Myocyte (in vitro differentiated cells): ENCODE results near the gene CEP131. TPM values are rescaled to one million over a fixed set of nuclear protein-coding genes. Genes with fewer than 3 reads are reported as not detected.

Experiments used
- DNase-seq: peaks from one replicate; pipeline ENCODE4 v3.0.0-alpha.2; 2012; ENCODE audit warnings: low read depth
- total RNA-seq: library from RNA; depleted of rRNA; stranded (reverse); fragments of >200 nt; gene quantifications from 2 replicates; pipeline ENCODE4 v1.2.3, GENCODE V29; 2014

The CEP131 gene
- total RNA-seq, 1 donor from 2014 or later = 5.8 TPM

DNA sequence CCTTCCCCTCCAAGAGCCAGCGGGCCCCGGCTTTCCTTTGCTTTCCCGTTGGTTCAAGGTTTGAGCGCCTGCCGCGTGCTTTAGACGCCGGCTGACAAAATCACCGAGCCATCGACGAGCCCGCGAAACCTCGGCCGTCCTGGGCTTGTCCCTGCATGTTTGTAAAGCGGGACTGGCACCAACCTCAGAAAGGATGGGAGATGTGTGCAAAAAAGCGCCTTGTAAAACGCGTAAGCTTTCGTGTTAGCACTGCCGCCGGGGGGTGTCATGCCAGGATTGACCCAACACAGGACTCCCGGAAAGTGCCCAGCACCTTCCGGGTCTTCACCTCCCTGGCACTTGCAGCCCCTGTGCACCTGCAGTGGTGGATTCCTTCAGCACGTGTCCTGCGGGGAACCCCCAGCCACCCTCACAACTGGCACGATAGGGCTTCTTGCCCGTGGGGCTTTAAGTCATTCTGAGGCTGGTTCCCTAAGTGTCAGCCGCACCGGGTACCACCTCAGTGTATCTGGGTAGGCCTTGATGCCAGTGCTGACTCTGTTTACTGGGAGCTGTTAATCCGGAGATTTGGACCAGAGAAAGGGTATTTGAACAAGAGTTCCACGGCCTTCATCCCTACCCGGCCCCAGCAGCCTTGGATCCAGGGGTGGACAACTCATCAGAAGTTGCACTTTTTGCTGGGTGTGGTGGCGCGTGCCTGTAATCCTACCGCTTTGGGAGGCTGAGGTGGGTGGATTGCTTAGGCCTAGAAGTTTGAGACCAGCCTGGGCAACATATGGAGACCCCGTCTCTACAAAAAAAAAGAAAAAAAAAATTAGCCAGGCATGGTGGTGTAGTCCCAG, 17.2 kb upstream of the CEP131 start:
- DNase-seq = peak; percentile 39

DNA sequence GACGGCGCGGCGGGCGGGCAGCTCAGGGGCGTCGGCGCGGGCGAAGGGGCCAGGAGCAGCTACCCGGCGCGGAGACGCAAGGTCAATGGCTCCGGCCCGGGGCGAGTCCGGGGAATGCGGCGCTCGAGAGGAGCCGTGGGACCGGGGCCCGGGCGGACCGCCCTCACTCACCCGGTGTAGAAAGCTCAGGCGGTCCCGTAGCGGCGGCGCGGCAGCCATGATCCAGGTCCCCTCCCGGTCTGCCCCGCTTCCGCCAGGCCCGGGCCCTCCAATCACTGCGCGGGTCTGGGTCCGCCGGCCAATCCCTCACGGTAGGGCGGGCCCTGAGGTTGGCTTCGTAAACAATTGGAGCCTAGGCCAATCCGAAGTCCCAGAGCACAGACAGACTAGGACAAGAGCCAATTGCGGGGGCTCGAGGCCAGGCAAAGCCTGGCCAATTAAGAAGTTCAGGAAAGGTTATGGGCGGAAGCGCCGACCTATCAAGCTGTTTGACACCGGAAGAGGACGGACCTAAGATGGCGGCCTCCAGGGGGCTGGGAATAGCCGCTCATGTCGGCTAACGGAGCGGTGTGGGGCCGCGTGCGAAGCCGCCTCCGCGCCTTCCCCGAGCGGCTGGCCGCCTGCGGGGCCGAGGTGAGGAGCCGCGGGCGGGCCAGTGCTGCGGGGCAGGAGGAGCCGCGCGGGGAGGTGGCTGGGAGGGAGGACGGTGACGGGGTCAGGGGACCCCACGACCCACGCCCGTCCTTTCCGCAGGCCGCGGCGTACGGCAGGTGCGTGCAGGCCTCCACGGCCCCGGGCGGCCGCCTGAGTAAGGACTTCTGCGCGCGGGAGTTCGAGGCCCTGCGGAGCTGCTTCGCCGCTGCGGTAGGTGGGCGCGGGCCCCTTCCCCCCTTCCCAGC, 16.3 kb upstream of the CEP131 start, which contains the start of the genes NDUFAF8 and TEPSIN:
Gene NDUFAF8, plus strand, starts transcription at position 504 of the 899 bp plus-strand sequence. Its CDS starts 46 bp downstream, at position 550.
Gene TEPSIN, minus strand, starts transcription at position 241 of the 899 bp plus-strand sequence. Its CDS starts 22 bp downstream, at position 219.
- DNase-seq = peak; percentile 100

DNA sequence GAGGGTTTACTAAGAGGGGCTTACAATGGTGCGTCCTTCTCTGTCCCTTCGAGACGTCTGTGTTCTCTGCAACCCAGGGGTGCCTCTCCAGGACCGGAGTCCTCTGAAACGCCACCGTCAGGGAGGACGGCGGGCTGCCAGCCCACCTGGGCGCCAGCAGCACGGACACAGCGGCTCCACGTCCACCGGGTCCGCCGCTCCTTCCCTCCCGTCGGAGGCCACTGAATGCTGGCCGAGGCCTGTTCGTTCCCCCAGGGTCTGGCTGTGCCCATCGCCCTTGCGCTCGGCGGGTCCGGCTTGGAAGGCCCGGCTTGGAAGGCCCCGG, 15.7 kb upstream of the CEP131 start:
- no peak for DNase-seq

DNA sequence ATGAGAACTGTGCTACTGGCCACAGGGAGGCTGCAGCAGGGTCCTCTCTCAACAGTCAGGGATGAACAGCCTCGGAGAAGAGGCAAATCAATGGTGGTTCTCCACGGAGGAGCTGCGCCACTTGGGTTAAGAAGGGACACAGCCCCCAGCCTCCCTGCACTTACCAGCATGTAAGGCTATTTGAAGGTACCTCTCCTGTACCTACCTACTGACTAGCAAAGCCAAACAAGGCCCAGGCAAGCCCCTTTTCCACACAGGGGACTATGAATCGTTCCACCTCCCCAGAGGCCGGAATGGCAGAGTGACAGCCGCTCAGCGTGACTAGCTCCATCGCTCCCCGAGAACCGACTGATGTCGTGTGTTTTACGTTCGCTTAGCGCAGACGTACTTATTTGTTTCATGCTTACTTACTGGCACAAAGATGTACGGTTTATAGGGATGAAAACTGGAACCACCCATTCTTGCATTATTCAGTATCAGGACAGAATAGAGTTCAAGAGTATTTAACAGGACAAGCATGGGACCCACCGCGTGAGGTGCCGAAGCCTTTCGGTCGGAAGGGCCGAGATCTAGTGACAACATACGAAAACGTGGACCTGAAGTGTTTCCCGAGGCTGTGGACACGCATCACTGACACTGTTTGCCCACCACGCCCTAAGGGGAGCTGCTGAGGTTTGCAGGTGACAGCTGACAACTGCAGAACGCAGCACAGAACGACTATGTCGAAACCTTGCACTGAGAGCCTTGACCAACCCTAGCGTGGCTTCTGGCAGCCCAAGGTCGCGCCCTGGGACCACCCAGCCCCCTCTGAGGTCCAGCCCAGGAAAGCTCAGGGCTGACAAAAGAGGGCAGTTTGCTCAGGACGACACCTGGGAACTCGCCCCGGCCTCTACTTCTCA, 15.1 kb upstream of the CEP131 start:
- no peak for DNase-seq

DNA sequence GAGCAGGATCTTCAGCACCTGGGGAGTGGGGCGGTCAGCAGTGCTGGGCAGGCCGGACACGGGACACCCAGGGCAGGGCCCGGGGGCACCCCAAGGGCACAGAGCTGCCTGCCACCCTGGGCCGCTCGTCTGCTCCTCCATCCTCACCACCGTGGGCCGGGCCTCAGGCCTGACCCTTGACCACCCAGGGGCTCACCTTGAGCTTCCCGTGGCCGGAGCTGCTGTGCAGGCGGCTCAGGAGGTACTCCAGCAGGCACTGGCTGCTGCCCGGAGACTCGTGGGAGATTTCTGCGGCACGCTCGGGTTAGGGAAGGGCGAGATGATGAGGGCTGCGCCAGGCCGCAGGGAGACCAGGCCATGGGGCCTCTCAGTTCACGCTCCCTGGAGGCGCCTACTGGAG, 14.0 kb upstream of the CEP131 start:
- DNase-seq = no peak

DNA sequence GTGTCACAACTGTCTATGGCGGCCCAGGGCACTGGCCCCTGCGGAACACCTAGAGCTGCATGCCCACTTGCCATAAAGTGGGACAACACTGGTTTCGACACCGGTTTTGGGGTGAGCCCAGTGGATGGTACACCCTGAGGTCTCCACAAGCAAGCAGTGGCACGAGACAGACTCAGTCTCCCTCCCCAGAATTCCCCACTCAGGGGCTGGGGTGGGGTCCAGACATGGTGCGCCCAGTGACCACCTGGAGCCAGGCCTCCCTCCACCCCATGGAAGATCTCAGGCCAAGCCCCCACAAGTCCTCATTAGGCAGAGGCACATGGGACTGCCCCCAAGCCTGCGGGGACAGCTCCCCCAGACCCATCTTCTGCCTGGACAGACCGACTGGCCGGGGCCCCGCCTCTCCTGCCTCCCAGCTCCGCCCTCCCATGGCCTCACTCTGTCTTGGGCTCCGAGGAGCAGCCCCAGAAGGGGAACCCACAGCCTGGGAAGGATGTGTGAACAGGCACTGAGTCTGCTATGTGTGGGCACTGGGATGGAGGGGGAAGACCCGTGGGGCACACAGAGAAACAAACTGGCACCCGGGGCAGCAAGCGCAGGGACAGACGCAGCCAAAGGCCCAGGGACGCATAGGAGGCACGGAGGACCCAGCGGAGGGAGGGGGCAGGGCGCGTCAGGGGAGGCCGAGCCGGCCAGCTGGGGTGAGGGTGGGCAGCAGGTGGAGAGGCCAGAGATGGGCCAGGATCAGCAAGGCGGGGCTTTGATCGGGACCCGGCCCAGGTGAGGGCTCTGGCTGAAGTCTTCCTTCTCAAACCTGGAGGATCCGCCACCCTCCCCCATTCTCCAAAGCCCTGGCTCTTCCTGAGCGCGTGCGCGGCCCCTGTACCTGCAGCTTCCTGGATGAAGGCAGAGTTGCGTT, 13.3 kb upstream of the CEP131 start:
- DNase-seq = no peak

DNA sequence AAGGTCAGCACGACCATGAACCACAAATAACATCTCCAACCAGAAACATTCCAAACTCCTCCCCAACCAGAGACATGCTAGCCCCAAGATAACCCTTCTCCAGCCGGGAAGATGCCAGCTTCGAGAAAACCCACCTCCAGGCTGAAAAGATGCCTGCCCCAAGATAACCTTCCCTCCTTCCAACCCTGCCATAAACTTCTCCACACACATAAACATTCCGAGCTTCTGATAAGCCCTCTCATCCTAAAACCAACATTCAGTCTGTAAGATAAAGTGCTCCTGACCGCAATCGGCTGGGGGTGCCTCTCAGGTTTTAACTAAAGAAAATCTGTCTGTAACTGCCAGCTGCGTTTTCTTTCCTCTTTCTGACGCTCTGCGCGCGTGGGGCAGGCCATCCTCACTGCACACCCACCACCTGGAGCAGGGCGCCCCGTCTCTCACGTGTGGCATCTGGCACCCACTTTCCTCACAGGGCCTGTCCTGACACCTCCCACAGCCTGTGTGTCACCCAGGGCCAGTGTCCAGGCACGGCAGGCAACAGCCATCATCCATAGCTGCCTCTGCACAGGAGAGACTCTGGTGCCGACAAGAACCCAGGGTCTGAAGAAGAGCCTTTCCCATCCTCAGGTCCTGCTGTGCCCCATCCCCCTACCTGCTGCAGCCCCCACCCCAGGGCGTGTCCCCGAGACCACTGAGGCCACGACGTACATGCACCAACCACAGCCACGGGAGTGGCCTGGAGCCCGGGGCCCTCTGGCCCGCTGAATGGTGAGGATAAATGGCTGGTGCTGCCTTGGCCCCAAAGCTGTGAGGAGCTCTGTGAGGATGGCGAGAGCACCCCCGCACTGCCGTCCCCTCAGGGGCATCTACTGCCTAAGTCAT, 12.4 kb upstream of the CEP131 start:
- DNase-seq = no peak

DNA sequence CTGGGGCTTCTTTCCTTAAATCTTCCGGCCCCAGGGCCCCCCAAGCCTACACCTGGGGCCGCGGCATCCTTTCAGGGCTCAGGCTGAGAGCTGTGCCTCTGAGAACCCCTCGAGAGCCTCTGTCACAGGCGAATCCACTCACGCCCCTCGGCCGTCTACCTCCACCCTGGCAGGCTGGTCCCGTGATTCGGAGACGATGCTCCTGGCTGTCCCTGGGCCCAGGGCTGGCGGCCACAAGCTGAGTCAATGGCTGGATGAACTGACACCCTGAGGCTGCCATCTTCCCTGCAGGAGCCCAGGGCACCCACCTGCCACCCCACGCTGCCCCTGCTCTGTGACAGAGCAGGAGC, 11.7 kb upstream of the CEP131 start:
- no peak for DNase-seq

DNA sequence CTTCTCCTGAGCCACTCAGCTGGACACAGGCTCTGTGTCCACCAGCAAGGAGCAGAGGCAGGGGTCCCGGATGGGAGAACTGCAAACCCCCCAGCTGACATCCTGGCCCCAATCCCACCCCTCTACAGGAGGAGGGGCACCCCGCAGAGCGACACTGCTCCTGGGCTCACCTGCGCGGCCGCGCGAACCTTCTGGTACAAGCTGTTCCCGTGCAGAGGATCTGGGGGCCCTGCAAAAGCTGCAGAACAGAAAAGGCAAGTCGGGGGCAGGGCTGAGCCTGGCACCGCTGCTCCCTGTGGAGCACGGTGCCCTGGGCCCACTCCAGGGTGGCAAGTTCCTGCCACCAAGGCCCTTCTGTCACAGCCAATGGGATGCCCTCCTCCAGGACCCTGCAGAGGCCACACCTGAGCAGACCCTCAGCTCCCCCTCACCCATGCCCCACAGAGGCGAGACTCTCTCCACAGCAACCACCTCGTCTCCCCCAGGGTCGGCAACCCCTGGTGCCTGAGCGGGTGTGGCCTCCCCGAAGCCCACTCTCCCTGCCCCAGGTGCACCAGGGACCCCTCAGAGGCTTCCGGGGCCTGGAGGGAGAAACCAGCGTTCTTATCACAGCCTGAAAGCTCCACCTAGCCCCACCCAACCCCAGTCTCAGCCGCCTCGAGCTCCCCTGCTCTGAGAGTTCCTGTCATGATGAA, 11.2 kb upstream of the CEP131 start:
- DNase-seq = no peak

DNA sequence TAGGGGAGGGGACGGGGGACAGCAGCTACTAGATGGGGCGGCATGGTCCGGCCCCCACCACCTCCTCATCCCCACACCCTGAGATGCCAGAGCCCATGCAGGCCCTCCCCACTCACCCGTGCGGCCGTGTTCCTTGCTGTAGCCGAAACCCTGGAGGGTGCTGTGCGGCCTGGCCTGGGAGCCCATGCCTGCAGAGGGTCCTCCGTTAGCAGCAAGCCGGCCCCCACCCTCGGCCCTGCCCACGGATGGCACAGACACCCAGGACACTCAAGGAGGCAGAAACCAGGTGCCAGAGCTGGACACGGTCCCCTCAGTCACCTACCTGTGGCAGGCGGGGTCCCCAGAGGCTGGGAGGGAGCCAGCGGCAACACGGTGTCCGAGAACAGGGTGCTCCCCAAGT, 10.6 kb upstream of the CEP131 start:
- no peak for DNase-seq

DNA sequence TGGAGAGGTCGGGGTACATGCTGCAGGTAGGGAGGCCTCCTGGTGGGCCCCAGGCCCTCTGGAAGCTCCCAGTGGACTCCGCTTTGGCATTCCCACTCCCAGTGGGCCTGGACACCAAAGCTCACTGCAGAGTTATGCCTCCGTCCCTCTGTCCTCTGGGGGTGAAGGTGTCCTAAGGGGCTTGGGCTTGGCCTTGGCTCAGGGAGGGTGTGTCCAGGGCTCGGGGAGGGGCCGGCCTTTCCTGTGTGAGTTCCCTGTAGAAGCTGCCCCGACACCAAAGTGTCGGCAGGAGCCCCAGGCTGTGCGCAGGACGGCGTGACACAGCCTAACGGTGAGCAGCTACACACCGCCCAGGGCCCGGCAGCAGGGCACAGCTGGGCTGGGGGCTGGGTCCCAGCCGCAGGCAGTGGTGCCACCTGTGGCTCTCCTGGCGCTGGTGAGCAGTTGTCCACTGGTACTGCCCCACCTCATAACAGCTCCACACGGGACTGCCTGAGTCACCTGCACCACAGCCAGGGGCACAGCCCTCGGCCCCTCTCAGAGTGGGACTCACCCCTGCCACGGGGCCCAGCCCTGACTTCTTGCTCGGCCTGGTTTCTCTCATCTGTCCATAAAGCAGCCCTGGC, 10.0 kb upstream of the CEP131 start:
- no peak for DNase-seq

DNA sequence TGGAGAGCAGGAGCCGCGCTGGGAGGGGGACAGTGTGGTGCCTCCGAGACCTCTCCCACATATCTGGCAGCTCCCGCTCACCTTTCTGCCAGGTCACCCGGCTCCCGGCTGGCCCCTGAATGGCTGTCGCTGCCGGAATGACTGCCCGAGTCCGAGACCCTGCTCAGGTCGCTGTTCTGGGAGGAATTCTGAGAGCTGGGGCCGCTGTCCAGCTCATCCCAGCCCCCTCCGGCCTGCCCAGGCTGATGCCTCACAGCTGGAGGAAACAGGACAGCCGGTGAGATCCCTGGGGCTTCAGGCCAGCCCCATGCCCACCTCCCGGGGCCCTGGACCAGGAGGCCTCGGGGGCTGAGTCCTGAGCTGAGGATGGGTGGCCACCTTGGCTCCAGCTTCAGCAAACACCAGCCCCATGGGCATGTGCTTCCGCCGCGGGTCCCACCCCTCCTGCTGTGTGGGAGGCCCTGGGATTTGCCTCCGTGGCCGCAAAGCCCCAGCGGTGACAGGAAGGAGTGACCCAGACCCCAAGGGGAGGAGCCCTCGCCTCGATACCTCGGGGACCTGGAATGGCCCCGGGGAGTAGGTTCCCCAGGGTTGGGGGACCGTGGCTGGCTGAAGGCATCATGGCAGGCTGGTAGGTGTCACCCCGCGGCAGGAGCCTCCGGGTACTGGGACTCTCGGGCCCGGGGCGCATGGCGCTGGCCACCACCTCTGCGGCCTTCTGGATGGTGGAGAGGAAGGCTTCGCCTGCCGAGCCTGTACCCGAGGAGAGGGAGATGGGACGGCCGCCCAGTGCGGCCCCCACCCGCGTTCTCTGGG, 9.2 kb upstream of the CEP131 start:
- no peak for DNase-seq

DNA sequence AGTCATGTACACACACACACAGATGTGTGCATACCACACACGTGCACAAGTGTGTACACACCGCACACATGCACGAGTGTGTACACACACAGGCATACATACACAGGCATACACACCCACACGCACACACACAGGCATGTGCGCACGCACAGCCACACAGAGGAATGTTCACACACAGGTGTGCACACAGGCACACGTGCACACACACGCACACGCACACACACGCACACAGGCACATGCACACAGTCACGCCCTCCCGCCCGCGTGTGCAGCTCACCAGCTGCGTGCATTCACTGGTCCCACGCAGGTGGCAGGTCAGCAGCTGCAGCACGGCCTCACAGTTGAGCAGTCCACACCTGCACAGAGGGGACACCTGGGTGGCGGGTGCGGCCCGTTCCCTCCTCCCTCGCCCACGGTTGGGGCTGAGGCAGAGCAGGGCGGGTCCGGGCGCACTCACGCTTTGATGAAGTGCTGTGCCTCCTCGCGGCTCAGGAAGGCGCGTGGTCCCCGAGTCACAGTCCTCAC, 8.4 kb upstream of the CEP131 start:
- no peak for DNase-seq

DNA sequence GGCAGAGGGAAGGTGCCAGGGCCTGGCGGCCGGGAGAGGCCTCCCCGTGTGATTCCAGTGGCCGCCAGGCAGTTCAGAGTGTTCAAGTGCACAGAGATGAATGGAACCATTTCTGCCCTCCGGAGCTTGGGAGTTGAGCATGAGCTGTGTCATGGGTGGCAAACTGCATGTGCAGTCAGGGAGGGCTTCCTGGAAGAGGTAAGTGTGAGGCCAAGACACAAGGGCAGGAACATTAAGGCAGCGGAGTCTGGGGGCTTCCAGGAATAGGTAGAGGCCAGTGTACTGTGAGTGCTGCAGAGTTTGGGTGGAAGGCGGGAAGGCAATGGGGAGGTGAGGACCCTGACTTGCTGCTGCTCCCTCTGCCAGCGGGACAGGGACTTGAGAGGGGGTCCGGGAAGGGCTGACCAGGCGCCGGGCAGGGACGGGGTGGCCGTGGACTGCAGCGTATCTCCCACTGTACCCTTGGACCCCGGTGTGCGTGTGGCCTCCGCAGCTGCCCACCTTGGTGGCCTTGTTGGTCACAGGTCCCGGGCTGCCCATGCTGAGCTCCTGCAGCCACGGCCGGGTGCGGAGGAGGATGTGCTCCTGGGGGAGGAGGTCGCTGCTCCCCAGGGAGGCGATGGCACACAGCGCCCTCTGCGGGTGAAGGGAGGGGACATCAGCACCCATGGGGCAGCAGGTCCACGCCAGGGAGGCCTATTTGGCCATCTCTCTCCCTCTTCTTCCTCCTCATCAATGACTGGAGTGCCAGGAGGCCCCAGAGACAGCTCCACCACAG, 7.5 kb upstream of the CEP131 start:
- no peak for DNase-seq

DNA sequence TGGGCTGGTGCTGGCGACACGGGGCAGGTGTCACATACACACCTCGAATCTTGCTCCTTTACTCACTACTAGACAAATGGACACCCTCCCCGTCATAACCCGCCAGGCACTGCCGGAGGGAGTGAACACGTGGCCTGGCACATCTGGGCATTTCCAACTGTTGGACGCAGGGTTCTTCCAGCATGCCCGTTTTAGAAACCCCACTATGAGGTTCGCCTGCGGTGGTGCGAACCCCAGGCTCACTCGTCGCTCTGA, 6.8 kb upstream of the CEP131 start:
- DNase-seq = no peak
